HK-2 (cell line): ENCODE measurements around the gene CASQ1.

ENCODE experiments used
- DNase-seq: peaks from one replicate; pipeline ENCODE4 v3.0.0-alpha.2; 2018; ENCODE audit not compliant: unreplicated experiment

CASQ1 gene

GRCh38 chr1:160205242-160206035 lies 15.1 kb downstream of the CASQ1 start, which contains the start of gene PEA15:
PEA15 (plus strand) TSS chr1:160205384; CDS start chr1:160211545, 6,161 bp downstream.
- DNase-seq: peak; percentile 71

GRCh38 chr1:160206036-160206389 lies 15.6 kb downstream of the CASQ1 start:
- DNase-seq: peak; percentile 75

- peak; percentile 69 for DNase-seq
Observed at GRCh38 chr1:160206421-160207117, 16.2 kb downstream of the CASQ1 start.

GRCh38 chr1:160207118-160207650 lies 16.8 kb downstream of the CASQ1 start:
- no peak for DNase-seq

- no peak for DNase-seq
Observed at GRCh38 chr1:160207771-160208556, 17.6 kb downstream of the CASQ1 start.

GRCh38 chr1:160208557-160209320 lies 18.4 kb downstream of the CASQ1 start:
- DNase-seq: no peak

GRCh38 chr1:160209321-160210046 lies 19.1 kb downstream of the CASQ1 start:
- DNase-seq: no peak

- DNase-seq: no peak
Observed at GRCh38 chr1:160210561-160210960, 20.2 kb downstream of the CASQ1 start.

GRCh38 chr1:160211046-160211790 lies 20.8 kb downstream of the CASQ1 start:
- DNase-seq: no peak

- DNase-seq: no peak
Observed at GRCh38 chr1:160214481-160215140, 24.2 kb downstream of the CASQ1 start.

- DNase-seq: no peak
Observed at GRCh38 chr1:160216301-160216700, 25.9 kb downstream of the CASQ1 start.

GRCh38 chr1:160217481-160218051 lies 27.2 kb downstream of the CASQ1 start:
- no peak for DNase-seq

- no peak for DNase-seq
Observed at GRCh38 chr1:160219062-160219929, 28.9 kb downstream of the CASQ1 start.

GRCh38 chr1:160220301-160220700 lies 29.9 kb downstream of the CASQ1 start:
- DNase-seq: no peak

- DNase-seq: no peak
Observed at GRCh38 chr1:160221089-160221488, 30.7 kb downstream of the CASQ1 start.

- DNase-seq: no peak
Observed at GRCh38 chr1:160222546-160222945, 32.2 kb downstream of the CASQ1 start.

GRCh38 chr1:160224606-160225005 lies 34.2 kb downstream of the CASQ1 start:
- DNase-seq: no peak

- no peak for DNase-seq
Observed at GRCh38 chr1:160225345-160225744, 35.0 kb downstream of the CASQ1 start.
